Hematopoietic multipotent progenitor cell (in vitro differentiated cells): ENCODE data around the gene WNT9B. TPM values are rescaled to one million over a fixed set of nuclear protein-coding genes. Genes with fewer than 3 reads are reported as not detected.
"Not testable (repeated sequence)": the region's sequence is repeated elsewhere in the genome, so short reads cannot be mapped to it uniquely, and the experiment has no call there.

Experiments
- DNase-seq, 3 donors: peaks; one replicate each; pipeline ENCODE4 v3.0.0-alpha.2; 2011 to 2015; ENCODE audit warnings: low read depth in 2 of 3, low spot score in 2 of 3
- total RNA-seq: library from RNA; depleted of rRNA; stranded (reverse); fragments of >200 nt; gene quantifications from one replicate; pipeline ENCODE4 v1.2.3, GENCODE V29; 2012

WNT9B gene
- total RNA-seq, 1 donor, result under 0.01 TPM

DNA sequence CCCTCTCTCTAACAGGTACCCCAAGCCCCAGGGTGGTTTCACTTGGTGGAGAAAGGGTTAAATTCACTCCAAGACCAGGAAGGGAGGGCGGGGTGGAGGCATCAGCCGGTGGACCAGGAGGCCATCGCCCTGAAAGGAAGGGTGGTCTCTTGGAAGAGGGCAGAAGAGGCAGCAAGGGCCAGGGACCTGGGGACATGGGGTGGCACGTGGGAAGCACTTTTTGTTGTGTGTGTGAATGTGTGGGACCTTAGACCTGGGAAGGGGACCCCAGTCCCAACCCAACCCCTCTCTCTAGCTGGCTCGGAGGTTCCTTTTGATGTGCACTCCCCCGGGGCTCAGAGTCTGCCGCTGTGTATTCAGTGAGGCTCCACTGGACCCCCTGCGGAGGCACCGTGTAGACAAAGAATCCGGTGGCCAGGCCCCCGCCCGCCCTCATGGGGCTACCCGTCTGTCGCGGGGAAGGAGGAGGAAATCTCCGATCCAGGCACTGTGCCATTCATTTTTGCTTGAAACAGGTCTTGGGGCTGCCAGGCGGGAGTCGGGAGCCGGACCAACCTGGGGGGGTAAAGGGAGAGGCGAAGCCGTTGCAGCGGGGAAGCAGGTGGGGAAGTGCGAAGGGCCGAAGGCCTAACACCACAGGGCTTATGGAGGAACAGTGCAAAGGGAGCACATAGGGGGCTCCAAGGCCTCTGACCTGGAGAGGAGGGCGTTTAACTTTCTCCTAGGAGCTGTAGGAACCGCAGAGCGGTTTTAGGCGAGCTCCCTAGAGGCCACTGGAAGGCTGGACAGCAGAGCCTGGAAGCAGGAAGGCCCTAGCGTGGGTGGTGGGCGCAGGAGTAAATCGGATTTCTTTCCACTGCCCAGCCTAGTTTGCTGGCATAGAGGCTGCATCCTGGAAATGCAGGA lies 29.6 kb upstream of the WNT9B start:
- DNase-seq, result no peak

DNA sequence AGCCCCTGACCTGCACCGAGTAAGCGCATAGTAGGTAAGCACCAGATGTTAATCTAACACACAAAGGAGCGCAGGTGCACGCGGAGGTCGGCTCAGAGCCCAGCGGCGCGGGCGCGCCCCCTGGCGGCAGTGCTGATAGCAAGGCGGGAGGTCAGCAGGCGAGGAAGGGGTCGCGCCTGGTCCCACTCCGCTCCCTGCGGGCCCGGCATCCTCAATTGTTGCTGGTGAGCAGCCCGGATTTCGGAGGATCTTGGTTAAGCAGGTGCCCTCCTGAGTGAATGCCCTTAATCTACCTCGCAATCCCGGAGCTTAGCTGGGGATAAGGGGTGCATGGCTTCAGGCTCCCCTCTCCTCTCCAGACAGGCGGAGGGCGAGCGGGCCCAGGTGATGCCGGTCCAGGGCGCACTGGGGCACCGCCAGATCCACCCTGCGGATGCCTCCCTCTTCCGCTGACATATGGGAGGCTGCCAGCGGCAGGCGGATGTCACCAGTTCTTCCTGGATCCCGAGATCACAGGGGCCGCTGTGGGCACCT lies 28.9 kb upstream of the WNT9B start:
- peak in 2 of 3 donors; percentile 31 to 40 for DNase-seq

DNA sequence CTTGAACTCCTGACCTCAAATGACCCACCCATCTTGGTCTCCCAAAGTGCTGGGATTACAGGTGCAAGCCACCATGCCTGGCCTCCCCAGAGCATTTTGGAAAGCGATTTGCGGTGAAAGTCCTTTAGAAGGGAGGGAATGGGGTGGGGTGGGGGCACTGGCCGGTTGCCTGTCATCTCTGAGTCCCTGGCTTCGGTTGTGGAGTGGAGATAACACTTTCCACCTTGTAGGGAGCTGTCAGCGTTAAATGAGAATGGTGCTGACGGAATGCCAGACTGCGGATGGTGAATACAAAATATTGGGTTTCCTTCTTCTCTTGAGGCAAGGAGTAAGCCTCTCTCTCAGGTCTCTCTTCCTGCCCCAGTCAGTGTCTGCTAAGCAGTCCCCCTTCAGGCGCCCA lies 27.7 kb upstream of the WNT9B start:
- no peak for DNase-seq

DNA sequence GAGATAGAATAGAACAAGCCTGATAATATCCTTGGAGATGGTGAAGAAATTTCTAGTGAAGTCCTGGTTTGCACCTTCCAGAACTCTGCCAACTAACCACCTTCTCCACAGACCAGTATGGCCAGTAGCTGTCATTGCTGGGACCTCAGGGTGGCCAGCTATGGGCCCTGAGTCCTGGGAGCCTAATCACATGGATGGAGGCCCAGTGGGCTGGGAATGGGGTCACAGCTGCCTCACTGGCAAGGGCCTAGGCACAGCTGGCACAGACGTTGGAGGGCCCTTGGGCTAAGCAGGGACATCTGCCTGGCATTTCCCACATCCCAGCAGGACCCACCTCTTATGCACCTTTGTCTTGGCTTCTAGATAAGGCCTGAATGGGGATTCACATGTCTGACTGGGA lies 25.3 kb upstream of the WNT9B start:
- no peak for DNase-seq

DNA sequence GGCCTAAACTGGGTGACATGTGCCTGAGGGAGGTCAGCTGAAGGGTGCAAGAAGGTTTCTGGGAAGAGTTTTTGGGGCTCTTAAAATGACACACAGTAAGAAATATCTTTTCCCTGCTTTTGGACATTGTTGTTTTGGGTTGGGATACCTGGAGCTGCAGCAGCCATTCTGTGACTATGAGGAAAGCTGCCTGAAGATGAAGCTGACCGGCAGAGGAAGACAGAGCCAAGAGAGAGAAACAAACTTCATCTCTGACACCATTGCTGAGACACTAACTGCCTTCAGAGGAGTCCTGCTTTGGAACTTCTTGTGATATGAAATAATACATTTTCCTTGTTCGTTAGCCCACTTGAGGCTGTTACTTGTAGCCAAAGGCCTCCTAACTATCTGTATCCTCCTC lies 24.1 kb upstream of the WNT9B start:
- DNase-seq, result no peak

DNA sequence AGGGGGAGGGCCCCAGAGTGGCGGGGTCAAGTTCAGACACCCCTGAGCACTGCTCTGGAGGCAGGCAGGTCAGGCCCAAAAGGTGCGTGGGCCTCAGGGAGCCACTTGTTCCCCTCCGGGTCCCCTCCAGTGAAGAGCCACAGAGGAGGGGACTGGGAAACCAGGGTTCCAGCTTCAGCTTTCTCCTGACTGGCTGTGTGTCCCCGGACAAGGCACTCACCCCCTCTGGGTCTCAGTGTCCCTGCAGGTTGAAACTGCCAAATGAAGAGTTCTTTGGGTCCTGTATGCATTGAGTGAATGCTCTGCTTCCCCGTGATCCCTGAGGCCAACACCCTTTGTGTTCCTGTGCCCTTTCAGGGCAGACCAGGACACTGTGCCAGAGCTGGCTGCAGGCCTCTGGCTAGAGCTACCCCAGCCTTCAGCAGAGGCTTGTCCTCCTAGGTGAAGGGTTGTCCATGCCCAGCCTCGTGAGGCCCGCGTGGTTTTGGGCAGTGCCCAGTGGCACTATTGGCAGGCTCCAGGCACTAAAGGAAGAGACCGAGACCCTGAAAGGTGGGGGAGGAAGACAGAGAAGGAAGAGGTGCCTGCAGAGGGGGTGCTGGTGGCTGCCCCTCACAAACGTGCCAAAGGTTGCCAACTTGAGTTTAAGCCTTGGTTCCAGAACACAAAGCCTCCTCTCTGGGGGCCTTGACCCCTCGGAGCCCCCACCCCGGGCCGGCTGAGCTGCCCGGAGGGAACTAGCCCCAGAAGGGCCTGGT lies 19.6 kb upstream of the WNT9B start:
- no peak for DNase-seq

DNA sequence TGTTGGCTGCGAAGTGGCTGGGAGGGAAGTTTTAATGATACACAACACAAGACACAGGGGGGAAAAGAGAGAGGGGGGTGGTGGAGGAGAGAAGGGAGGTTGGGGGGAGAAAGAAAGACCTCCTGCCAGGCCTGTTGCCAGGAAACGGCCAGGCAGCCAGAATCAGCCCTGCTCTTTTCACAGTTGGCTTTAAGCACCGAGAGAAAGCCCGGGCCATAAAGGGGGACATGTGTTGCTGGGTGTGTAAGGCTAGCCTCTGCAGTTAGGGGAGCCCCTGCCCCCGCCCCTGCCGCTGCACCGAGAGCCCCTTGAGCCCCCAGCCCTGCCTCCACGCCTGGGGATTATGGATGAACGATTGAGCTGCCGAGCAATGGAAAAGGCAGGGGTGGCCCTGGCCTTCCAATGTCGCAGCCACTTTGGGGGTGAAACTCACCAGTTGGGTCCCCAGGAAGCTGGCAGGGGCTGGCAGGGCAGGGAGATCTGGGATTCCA lies 19.0 kb upstream of the WNT9B start:
- DNase-seq, result no peak

DNA sequence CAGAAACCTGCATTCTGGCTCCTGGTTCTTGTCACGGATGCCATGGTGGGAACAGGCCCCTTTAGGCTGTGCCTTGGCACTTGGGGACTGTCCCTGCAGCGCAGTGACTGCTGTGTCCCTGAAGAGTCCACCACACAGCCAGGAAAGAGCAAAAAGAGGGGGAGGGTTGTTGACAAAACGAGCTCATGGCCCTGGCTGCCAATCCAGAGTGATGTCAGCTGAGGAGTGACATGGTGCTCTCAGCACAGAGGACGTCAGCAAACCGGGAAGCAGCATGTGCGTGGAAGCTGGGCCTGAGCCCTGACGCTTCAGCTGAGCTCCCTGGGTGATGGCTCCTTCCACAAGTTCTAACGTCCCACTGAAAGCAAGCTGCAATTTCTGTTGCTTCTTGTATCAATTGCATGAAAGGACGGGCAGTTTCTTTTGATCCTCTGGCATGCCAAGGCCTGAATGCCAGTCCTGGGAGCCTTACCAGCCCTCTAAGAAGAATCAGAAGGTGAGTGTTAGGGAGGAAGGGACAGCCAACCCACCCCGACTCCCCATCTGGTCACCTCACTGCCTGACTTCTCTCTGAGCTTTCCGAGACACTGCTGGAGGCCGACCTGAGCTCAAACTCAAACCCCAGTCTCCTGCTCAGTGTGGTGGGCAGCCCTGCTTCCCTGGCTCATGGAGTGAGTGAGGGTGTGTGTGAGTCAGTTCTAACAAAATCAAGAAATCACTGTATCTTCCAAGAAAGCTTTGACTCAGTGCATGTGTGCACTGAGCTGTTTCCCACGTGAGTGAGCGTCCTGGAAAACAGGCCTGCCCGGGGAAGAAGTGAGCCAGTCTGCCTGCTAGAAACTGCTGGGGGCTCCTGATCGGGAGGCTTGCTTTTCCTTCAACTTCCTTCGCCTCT lies 18.2 kb upstream of the WNT9B start:
- no peak for DNase-seq

DNA sequence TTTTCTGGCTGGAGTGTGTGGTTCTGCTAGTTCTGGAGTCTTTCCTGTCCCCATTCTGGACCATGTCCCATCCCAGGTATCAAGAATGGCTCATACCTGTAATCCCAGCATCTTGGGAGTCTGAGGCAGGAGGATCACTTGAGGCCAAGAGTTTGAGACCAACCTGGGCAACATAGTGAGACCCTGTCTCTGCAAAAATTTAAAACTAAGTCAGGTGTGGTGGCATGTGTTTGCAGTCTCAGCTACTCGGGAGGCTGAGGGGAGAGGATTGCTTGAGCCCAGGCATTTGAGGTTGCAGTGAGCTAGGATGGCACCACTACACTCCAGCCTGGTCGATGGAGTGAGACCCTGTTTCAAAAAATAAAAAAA lies 17.6 kb upstream of the WNT9B start:
- DNase-seq, result no peak

DNA sequence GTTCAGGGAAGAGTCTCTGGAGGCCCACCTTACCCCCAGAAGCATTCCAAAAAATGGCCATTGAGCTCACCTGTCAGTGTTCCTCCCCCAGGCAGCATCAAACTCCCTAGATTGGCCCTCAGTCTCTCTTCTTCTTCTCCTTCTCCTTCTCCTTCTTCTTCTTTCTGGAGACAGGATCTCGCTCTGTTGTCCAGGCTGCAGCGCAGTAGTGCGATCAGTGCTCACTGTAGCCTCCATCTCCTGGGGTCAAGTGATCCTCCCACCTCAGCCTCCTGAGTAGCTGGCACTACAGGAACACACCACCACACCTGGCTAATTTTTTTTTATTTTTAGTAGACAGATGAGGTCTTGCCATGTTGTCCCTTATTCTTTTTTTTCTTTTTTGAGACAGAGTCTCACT lies 16.5 kb upstream of the WNT9B start:
- no peak for DNase-seq

DNA sequence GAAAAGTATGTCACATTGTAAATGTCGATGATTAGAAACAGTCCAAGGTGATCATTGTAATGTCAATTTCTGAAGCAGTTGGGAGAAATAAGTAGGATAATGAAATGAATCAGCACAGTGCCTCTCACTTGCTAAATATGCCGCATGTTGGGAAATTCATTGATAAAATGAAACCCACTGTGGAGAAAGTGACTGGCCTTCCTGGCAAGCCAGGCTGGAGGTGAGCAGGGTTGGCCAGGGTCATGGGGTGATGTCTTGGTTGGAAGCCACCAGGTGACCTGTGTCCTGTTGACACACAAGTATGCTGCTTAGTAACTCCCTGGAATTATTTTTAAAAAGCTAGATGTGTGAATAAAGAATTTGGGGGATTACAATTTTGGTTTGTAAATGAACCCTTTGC lies 14.9 kb upstream of the WNT9B start:
- DNase-seq, result no peak

DNA sequence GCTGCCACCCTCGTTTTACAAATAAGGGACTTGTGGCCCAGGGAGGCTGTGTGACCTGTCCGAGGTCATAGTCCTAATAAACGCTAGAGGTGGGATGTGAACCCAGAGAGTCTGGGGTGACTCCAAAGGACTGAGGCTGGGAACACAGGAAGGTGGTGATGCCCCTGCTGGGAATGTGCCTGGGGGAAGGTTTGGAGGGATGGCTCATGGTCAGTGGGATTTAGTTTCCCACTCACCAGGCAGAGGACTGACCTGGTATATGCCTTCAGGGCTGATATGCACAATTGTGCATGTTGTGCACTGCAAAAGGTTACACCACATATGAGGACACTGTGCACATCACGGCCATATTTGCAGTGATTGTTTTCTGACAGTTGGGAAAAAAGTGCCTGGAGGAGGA lies 13.9 kb upstream of the WNT9B start:
- DNase-seq, result no peak

DNA sequence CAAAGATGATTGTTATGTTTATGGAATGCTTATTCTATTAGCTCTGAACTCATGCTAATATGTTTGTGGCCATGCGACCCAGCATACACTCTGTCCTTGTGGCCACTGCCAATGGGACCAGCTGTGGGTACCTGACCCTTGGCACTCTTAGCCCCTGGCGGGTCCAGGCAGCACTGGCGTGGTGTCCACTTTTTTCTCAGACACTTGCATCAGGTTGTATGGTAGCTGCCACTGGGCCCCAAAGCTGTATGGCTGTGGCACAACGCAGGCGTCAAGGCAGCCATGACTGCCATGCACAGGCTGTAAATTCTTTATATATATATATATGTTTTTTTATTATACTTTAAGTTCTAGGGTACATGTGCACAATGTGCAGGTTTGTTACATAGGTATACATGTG lies 12.2 kb upstream of the WNT9B start:
- DNase-seq, result no peak

DNA sequence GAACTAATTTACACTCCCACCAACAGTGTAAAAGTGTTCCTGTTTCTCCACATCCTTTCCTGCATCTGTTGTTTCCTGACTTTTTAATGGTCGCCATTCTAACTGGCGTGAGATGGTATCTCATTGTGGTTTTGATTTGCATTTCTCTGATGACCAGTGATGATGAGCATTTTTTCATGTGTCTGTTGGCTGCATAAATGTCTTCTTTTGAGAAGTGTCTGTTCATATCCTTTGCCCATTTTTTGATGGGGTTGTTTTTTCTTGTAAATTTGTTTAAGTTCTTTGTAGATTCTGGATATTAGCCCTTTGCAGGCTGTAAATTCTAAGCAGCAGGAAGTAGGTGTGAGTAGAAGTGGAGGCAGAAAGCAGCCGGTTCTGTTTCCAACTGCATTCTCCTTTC lies 10.8 kb upstream of the WNT9B start:
- not testable (repeated sequence) for DNase-seq

DNA sequence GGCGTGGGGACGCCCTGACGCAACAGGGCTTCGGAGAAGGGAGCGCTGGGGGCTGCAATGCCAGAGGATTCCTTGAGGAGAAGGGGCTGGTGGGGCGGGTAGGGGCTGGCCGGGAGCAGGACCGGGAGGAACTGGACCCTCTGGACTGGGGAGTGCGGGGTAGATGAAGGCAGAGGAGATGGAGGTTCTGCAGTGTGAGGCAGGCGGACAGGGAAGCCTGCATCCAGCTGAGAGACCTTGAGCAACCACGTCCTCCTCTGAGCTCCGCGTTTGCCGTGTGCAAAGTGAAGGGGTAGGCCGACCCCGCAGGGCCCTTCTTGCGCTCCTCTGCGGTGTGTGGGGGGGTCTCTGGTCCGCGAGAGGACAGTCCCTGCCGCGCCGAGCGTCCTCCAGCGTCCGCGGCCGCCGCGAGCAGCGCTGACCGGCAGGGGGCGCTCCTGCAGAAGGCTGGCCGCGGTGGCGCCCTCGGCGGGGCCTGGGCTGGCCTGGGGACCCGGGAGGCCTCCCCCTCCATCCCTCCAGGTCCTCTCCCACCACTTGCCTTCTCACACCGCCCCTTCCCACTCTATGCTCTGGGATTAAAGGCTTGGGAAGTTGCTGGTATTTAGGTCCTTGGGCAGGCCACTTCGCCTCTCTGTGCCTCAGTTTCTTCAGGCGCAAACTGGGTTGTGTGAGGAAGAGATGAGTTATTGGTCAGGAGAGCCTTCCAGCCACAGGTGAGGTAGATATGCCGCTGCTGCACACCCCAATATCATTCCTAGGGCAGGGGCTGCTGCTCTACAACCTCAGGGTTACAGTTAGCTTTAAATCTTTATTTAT lies 9.6 kb upstream of the WNT9B start:
- DNase-seq, result no peak

DNA sequence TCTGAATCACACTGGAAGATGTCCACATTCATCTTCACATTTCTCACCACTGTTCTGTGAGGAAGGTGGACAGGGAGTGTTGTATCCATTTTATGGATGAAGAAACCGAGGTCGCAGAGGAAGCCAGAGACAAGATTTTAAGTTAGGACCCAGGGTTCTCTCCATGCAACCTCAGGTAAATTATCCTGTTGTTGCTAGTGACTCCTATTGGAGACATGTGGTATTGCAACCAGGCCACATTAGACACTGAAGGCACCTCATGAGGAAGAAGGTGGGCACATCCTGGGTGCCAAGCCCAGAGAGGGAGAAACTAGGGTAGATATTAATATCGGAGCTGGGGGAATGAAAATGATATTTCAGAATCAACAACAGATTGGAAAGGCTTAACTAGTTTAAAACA lies 8.5 kb upstream of the WNT9B start:
- no peak for DNase-seq

DNA sequence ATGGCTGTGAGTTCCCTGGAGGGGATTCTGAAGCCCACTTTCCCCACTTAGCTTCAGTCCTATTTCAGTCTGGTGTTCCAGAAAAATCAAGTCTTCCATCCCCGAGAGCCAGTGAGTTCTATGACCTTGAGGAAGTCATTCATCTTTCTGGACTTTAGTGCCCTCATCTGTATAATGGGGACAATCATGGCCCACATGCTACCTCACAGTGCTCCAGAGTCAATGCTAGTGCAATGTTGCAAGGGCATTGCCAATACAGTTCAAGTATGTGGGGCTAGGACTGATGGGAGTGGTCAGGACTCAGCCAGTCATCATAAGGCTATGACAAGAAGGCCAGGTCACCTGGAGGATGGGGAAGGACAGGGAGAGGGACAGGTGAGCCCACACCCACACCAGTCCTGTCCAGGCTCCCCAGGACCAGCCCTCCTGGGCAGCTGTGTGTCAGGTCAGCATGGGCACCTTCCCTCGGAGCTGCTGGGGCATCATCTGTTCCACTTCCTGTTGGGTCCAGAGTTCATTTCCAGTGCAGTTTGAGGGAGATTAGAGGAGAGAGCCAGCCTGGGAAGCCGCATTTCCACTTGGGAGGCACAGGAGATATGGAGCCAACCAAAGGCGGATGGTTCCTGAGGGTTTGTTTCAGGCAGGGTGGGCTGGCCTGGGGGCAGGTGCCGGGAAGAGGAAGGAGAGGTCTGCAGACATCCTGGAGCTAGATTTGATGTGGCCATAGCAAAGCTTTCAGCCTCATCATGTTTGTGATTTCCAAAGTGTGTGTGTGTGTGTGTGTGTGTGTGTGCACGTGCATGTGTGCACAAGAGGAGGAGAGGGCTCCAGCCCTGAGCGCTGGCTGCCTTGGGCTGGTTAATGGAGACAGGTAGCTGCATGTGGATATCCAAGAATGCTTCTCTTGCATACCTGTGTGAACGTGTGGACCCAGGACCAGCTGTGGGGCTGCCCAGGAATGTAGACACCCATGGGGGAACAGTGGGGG lies 3.9 kb upstream of the WNT9B start:
- DNase-seq, result no peak

DNA sequence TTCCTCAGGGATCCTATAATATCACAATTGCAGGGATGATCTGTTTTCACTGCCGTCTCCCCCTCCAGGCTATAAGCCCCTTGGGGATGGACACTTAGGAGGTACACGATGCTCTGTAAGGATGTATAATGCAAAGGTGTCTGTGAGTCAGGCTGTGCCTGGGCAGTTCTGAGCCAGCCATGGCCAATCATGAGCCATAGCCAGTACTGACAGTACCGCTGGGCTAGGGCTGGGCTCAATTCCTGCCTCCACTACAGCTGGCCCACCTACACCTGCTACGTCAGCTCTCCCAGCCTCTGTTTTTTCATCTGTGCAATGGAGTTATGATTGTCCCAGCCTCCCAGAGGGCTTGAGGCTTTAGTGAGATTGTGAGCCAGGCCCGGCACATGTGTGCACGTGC lies 2.8 kb upstream of the WNT9B start:
- DNase-seq, result no peak

DNA sequence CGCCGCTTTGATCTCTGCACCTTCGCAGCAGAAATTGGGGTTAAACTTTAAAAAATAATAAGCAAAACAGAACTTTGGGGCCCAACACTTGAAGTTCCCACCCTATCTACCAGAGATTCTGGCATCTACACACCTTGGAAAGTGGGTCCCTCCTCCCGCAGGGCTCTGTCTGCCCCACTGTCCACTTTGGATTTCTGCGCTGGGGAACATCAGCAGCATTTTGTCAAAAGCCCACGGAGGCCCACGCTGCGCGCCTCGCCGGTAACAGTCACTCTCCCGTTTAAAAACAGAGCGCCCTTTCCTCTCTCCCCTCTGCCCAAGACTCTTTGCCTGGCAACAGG lies 725 bp upstream of the WNT9B start:
- no peak for DNase-seq
